GM12878 (cell line): ENCODE measurements around the gene RCL1.

Experiments used
- DPF2 ChIP-seq: fragments of 450-650 bp; IDR thresholded peaks from 2 replicates; pipeline ENCODE4 v1.6.1; 2017; ENCODE audit warnings: mild to moderate bottlenecking
- EGR1 ChIP-seq, 2 experiments: IDR thresholded peaks; 1 replicate in 1 of 2; 2 replicates in 1 of 2; pipeline ENCODE4 v1.6.1; 2011 to 2012; ENCODE audit warnings: low read depth in 2 of 2, low read length in 2 of 2, borderline replicate concordance in 1 of 2, mild to moderate bottlenecking in 1 of 2, moderate library complexity in 1 of 2
- GABPA ChIP-seq: IDR thresholded peaks from 2 replicates; pipeline ENCODE4 v1.6.1; 2014; ENCODE audit warnings: antibody characterized with exemption, low read depth, mild to moderate bottlenecking, inconsistent platforms
- MEF2A ChIP-seq: IDR thresholded peaks from 2 replicates; pipeline ENCODE4 v1.6.1; 2011; ENCODE audit warnings: low read depth, mild to moderate bottlenecking, low read length, moderate library complexity; ENCODE audit not compliant: insufficient read depth
- POLR2A ChIP-seq: IDR thresholded peaks from 2 replicates; pipeline ENCODE4 v1.6.1; 2011; ENCODE audit warnings: low read depth, mild to moderate bottlenecking, low read length
- POLR2AphosphoS2 ChIP-seq: IDR thresholded peaks from 2 replicates; pipeline ENCODE4 v1.6.1; 2011; ENCODE audit warnings: low read depth, mild to moderate bottlenecking, low read length, improper control_type of control experiment, moderate library complexity
- RFX5 ChIP-seq: IDR thresholded peaks from 2 replicates; pipeline ENCODE4 v1.6.1; 2011; ENCODE audit warnings: low read depth, low read length, improper control_type of control experiment
- SMC3 ChIP-seq: IDR thresholded peaks from 2 replicates; pipeline ENCODE4 v1.6.1; 2011; ENCODE audit warnings: low read length, improper control_type of control experiment, borderline replicate concordance
- SUZ12 ChIP-seq: fragments of 200-600 bp; sonication (generic); IDR thresholded peaks from one replicate; pipeline ENCODE4 v1.6.1; 2018; ENCODE audit warnings: antibody characterized with exemption, mild to moderate bottlenecking; ENCODE audit not compliant: unreplicated experiment
- YBX1 ChIP-seq: fragments of 450-650 bp; IDR thresholded peaks from 2 replicates; pipeline ENCODE4 v1.6.1; 2016; ENCODE audit warnings: antibody characterized with exemption
- YY1 ChIP-seq: IDR thresholded peaks from 2 replicates; pipeline ENCODE4 v1.6.1; 2011; ENCODE audit warnings: low read depth, mild to moderate bottlenecking, low read length
- TF ChIP-seq, protein P1 (sequence below), 3 experiments: IDR thresholded peaks in 2 of 3; conservative IDR thresholded peaks in 1 of 3; 2 replicates each; pipeline ENCODE4 v1.5.1; 2011; ENCODE audit warnings: low read depth in 3 of 3, low read length in 3 of 3, mild to moderate bottlenecking in 3 of 3, control low read depth in 2 of 3, moderate library complexity in 2 of 3, inconsistent platforms in 1 of 3, mixed read lengths in 1 of 3; ENCODE audit not compliant: control insufficient read depth in 2 of 3, insufficient read depth in 1 of 3; ENCODE audit errors: extremely low read depth in 1 of 3
- TF ChIP-seq, protein P2 (sequence below): IDR thresholded peaks from 2 replicates; pipeline ENCODE4 v1.6.1; 2012; ENCODE audit warnings: mild to moderate bottlenecking, low read depth, low read length

DNA sequence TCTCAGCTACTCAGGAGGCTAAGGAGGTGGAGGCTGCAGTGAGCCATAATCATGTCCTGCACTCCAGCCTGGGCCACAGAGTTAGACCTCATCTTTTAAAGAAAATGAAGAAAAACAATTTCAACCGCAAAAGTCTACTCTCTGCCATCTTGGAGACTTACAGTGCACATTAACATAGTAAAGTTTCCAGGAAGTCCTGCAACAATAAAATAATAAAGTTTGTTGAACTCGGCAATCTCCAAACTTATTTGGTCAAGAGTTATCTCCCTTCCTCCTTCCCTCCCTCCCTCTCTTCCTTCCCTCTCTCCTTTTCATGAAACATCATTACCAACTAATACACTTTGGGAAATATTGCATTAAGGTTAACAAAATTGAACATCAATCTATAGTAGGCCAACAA, 98.2 kb downstream of the RCL1 start:
- TF ChIP-seq POLR2AphosphoS2 (no peak), SUZ12 (no peak), POLR2A (no peak), EGR1 (IDR thresholded peaks at IDR 0.05; ENCODE audit: borderline replicate concordance in 1 of 2, low read depth in 2 of 2, low read length in 2 of 2) (no peak), YY1 (no peak), YBX1 (no peak), SMC3 (no peak), DPF2 (no peak), GABPA (no peak), RFX5 (no peak), MEF2A (no peak)
- TF ChIP-seq, protein P1, sequence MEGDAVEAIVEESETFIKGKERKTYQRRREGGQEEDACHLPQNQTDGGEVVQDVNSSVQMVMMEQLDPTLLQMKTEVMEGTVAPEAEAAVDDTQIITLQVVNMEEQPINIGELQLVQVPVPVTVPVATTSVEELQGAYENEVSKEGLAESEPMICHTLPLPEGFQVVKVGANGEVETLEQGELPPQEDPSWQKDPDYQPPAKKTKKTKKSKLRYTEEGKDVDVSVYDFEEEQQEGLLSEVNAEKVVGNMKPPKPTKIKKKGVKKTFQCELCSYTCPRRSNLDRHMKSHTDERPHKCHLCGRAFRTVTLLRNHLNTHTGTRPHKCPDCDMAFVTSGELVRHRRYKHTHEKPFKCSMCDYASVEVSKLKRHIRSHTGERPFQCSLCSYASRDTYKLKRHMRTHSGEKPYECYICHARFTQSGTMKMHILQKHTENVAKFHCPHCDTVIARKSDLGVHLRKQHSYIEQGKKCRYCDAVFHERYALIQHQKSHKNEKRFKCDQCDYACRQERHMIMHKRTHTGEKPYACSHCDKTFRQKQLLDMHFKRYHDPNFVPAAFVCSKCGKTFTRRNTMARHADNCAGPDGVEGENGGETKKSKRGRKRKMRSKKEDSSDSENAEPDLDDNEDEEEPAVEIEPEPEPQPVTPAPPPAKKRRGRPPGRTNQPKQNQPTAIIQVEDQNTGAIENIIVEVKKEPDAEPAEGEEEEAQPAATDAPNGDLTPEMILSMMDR (IDR thresholded peaks at IDR 0.05 in 2 of 3, conservative IDR thresholded peaks at IDR 0.05 in 1 of 3; ENCODE audit: control insufficient read depth in 2 of 3, extremely low read depth in 1 of 3, insufficient read depth in 1 of 3, low read depth in 3 of 3, low read length in 3 of 3): no peak
- TF ChIP-seq, protein P2, sequence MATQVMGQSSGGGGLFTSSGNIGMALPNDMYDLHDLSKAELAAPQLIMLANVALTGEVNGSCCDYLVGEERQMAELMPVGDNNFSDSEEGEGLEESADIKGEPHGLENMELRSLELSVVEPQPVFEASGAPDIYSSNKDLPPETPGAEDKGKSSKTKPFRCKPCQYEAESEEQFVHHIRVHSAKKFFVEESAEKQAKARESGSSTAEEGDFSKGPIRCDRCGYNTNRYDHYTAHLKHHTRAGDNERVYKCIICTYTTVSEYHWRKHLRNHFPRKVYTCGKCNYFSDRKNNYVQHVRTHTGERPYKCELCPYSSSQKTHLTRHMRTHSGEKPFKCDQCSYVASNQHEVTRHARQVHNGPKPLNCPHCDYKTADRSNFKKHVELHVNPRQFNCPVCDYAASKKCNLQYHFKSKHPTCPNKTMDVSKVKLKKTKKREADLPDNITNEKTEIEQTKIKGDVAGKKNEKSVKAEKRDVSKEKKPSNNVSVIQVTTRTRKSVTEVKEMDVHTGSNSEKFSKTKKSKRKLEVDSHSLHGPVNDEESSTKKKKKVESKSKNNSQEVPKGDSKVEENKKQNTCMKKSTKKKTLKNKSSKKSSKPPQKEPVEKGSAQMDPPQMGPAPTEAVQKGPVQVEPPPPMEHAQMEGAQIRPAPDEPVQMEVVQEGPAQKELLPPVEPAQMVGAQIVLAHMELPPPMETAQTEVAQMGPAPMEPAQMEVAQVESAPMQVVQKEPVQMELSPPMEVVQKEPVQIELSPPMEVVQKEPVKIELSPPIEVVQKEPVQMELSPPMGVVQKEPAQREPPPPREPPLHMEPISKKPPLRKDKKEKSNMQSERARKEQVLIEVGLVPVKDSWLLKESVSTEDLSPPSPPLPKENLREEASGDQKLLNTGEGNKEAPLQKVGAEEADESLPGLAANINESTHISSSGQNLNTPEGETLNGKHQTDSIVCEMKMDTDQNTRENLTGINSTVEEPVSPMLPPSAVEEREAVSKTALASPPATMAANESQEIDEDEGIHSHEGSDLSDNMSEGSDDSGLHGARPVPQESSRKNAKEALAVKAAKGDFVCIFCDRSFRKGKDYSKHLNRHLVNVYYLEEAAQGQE: no peak
